Activated effector memory CD4-positive, alpha-beta T cell treated with anti-CD3 and anti-CD28 coated beads, Interleukin-2, amount 50 U/mL, for 16 hours (primary cell): ENCODE results near the gene HCN1.
"Not testable (repeated sequence)": the region's sequence is repeated elsewhere in the genome, so short reads cannot be mapped to it uniquely, and the experiment has no call there.

Source experiments
- DNase-seq: peaks from one replicate; pipeline ENCODE4 v3.0.0-alpha.2; 2020

The HCN1 gene

DNA sequence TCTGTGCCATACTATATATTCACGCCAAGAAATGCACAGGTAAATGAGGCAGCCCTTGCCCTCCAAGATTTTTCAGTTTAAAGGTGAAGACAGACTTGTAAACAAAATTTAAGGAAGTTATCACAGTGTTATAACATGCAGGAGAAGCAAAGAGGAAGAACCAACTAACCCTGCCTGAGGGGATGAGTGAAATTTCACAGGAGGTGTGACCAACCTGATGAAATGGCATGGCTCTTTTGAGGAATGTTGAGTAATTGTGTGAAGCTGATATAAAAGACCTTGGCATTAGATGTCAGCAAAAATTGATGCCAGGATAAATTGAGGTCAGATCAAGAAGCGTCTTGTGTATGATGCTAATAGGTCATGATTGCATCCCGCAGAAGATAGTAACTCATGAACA lies 86.5 kb downstream of the HCN1 start:
- DNase-seq, result no peak

DNA sequence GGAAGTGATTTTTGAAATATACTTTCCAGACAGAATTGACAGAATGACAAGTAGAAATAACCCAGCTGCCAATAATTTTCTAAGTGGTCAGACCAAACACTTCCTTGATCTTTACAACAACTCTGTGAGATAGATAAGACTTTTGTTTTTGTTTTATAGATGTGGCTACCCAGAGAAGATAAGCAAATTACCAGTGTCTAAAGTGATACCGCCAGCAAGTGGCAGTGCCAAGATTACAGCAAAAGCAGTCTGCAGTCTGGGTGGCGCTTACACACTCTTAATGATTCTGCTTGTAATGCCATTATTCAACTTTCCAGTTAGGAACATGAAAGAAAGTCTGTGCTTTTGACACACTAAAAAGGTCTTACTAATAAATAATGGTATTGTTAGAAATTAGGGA lies 92.1 kb downstream of the HCN1 start:
- DNase-seq, result no peak

DNA sequence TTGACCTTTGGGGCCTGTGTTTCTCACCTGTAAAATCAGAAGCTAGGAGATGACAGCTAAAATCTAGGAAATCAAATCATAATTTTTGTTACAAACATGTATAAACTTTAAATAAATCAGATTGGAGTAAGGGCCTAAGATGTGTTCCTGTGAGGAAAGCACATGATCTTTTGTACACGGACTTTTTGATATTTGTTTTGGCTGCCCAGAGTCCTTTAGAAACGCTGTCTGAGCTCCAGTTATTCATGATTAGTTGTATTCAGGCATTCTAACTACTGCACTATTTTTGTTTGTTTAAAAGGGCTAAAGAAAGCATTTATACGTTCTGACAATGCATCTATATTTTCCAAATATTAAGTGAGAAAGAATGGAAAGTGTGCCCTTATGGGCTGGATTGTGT lies 94.8 kb downstream of the HCN1 start:
- DNase-seq, result no peak

DNA sequence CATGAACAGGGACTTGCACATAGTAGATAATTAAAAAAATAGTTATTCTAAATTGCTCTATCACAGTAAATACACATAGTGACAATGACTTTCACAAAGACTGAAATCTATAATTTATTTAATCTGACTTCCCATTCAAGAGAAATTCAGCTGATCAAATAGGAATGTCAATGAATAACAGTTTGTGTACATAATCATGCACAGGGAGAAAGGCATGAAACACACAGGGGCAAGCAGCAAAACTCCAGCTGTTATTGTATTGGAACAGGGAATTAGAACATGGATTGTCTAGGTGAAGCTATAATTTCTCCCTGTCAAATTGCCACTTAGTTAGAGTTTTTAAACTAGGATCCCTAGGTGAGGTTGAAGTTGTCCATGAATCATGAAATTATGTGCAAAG lies 99.9 kb downstream of the HCN1 start:
- DNase-seq, result no peak

DNA sequence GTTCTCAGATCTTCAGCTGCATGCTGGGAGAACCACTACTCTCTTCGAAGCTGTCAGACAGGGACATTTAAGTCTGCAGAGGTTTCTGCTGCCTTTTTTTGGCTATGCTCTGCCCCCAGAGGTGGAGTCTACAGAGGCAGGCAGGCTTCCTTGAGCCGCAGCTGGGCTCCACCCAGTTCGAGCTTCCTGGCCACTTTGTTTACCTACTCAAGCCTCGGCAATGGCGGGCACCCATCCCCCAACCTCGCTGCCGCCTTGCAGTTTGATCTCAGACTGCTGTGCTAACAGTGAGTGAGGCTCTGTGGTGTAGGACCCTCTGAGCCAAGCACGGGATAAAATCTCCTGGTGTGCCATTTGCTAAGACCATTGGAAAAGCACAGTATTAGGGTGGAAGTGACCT lies 110.2 kb downstream of the HCN1 start:
- DNase-seq, result not testable (repeated sequence)

DNA sequence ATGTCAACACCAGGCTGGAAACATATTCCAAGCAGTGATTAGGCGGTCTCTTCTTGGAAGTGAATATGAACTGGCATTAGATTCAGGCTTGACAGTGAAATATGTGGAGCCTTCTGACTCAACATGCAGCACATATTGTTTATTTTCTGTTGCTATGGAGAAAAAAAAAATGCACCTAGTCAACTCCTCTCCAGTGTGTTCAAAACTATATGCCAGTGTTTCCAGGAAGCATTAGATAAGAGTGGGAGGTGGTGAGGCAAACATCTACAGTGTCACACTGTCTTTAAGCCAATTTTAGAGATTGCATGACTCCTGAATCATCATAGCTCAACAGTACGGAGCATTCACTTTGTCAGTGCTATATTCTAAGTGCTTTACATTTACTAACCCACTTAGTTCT lies 117.9 kb downstream of the HCN1 start:
- DNase-seq, result no peak

DNA sequence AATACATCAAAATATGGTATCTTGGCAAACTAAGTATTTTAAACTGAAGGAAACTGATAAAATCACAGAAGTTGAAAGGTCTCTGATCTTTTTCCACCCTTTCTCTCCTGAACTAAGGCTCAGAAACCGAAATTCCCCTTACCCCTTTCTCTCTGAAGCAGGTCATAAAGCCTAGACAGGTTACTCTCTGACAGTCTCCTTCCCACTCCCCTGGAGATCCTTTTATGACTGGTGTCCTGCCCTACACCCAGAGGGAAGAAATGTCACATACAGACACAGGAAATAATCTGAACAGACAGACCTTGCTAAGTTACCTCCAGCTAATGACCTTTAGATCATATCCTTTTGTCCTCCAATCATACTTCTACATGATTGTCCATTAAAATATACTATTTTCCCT lies 127.4 kb downstream of the HCN1 start:
- DNase-seq, result no peak

DNA sequence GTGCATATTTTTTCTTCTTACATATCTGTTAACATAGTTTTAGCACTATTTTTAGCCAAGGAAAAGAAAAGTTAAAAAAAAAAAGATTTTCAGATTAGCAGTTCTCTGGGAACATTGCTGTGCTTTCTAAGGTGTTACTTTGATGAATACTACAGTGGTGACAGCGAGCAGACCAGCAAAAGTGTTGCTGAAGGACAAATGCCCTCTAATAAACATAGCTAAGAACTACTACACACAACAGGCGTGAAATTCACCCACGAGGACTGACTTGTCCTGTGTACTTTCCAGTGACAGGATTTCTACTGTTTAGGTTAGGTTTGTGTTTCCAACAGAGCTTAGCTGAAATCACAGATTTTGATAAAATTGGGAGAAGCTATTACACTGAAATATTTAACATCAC lies 153.8 kb downstream of the HCN1 start:
- DNase-seq, result no peak

DNA sequence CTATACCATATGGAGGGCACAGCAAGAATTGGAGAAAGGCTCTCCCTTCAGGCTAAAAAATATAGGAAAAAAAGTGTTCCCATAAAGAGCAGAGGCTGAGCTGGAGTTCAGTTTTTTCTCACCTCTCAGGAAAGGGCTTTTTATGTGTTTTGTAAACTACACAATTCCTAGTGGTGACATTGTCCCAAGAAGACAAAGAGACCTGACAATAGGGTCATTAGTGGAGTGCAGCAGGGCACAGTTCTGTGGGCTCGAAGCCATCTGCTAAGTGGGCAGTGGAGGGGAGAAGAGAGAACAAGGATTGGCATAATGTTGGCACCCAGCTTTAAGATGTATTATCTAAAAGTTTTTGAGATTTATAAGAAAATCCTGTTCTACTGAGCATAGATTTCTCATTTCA lies 162.5 kb downstream of the HCN1 start:
- DNase-seq, result no peak

DNA sequence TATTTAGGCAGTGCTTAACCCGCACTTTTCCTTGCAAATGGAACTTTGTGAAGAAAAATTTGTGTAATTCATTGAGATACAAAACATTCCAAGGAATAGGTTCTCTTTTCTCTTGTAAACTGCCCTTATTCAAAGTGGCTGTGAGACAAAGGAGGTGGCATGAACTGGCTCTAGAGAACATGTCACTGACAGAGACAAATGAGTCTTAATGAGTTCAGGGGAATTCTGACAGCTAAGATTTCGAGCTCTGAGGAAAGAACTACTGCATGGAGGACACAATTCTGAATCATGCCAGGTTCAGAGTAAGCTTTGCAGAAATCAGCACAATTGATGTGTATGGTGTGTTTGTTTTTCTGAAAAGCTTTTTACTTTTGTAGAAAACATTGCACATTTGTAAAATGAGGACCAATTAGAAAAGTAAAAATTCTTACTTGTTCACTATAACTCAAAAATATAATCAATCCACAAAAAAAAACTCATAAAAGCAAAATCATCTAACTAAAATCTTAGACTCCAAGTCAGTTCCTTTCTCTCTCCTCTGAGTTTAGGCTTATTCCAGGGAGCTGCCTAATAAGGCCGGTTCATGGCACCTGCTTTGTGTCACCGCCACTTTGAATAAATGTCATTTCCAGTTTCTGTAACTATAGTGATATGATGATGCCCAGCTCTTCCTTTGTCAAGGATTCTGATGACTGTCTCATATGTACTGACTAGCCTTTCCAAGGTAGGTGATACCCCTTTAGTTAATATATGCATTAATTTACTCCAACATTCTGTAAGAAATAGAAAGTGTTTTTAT lies 163.2 kb downstream of the HCN1 start:
- no peak for DNase-seq

DNA sequence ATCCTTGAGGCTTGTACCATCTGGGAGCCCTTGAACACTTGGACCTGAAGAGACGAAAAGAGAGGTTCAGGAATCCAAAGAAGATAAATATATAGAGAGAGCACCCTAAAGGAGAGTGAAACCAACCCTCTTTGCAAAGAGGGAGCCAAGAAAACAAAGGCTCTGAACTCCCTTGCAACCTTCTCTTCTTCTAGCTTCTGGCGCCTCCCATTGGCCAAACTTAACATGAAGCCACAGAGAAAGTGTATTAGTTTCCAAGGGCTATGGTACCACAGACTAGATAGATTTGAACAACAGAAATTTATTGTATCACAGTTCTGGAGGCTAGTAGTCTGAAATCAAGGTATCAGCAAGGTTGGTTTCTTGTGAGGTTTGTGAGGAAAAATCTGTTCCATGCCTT lies 175.1 kb downstream of the HCN1 start:
- no peak for DNase-seq

DNA sequence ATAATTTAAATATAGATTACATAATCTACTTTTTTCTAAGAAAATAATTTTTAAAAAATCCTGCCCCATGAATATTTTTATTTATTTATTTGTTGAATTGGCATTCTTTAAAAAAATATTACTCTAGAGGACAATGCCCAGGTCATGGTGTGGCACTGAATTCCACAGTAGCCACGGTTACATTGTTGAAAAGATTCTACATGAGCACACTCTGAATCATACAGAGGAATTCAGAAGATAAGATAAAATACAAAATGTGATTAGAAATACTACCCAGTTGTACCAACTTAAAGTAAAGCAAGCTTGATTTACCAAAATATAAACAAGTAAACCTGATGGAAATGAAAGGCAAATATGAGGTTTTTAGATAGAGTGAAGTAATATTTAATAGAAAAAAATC lies 183.7 kb downstream of the HCN1 start:
- DNase-seq, result no peak

DNA sequence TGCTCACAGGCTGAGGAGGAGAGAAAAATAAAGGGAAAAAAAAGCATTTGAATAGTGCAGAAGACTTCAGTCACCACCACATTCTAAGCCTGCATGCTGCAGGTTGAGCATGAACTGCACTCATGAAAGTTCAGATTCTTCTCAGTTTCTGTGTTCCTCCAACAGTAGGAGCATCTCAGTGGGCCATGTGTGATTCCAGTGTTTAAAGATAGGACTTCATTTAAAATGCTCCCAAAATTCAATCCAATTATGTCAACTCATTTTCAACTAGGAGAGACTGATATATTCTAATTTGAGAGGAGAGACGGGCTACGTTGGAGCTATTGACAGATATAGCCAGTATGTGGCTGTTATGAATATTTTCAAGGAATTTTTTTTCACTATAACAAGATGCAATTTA lies 186.8 kb downstream of the HCN1 start:
- no peak for DNase-seq

DNA sequence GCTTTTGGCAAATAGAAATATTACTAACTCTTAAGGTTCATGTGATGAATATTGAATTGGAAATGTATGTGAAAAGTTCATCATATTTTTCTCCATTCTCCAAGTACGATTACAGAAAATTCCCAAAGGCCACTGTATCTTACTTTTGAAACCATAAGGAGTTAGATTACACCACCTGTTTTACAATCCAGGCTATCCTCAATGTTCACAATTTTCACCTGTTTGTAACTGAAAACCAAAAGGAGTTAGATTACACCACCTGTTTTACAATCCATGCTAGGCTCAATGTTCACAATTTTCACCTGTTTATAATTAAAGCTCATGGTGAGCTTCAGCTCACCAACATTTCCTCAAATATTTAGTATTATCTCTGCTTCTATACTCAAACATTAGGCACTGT lies 188.0 kb downstream of the HCN1 start:
- DNase-seq, result no peak

DNA sequence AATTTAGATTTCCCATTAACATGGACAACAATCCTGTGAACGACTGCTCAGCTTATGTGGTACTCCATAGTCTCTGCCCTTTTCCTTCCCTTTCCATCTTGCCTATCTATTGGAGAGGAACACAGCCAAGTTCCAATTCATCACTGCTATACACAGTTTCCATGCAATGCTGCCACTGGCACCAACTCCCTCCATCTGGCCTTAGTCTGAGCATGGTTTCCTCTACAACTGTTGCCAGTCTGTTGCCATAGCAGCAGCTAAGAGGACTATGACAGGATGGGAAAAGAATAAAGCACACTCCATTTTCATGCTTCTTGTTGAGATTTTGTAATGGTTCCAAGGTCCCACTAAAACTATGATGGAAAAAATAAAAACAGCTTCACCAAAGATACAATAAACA lies 189.0 kb downstream of the HCN1 start:
- DNase-seq, result no peak

DNA sequence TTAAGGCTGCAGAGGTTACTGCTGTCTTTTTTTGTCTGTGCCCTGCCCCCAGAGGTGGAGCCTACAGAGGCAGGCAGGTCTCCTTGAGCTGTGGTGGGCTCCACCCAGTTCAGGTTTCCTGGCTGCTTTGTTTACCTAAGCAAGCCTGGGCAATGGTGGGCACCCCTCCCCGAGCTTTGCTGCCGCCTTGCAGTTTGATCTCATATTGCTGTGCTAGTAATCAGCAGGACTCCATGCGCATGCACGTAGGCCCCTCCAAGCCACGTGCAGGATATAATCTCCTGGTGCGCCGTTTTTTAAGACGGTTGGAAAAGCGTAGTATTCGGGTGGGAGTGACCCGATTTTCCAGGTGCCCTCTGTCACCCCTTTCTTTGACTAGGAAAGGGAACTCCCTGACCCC lies 197.2 kb downstream of the HCN1 start:
- not testable (repeated sequence) for DNase-seq

DNA sequence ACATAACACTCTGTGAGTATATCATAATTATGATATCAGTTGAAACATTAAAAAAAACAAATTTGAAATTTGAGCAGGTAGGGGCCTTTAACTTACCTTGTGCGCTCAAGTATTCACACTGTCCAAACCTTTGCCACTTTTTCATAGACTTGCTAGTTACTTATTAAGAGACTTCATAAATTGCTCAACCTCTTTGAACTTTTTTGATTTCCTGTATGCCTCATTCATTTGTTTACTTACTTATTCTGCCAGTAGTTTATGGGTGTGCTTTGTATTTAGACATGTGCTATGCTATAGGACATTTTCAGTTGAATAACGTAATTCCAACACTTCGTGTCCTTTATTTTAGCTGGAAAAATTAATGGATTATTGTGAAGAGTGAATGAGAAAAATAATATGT lies 204.8 kb downstream of the HCN1 start:
- no peak for DNase-seq

DNA sequence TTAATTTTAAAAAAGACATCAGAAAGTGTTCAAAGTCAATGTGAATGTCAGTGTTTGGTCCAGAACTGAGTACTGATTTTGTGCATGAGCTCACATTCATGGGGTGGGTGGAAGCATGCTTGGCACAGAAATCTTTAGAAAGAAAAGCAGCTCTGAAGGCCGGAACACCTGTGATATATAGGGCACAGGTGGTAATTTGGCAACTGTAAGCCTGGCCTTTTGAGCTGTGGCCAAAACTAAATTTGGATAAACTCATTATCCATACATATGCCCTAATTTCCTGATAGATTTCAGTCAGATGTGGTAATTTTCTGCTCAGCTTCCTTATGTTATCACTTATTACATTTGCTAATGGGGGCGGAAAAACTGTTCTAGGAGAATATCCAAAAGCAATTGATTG lies 211.4 kb downstream of the HCN1 start:
- no peak for DNase-seq

DNA sequence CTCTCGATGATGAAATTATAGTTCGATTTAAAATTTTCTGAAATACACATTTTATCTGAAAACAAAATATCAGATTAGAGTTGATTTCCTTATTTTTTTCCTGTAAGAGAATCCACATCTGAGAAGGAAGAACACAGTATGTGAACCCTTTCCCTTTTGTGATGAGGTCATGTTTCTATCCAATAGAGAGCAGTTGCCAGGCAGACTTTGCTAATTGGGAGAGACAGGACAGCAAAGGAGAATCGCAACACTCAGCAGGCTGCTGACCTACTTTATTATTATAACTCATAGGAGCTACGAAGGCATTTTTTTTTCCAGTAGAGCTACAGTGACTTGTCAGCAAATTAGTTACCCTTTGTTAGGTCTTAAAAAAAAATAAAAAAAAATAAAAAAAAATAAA lies 242.1 kb downstream of the HCN1 start:
- DNase-seq, result no peak

DNA sequence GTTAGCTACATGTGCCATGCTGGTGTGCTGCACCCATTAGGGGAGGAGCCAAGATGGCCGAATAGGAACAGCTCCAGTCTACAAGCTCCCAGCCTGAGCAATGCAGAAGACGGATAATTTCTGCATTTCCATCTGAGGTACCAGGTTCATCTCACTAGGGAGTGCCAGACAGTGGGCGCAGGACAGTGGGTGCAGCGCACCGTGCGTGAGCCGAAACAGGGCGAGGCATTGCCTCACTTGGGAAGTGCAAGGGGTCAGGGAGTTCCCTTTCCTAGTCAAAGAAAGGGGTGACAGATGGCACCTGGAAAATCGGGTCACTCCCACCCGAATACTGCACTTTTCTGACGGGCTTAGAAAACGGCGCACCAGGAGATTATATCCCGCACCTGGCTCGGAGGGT lies 251.3 kb downstream of the HCN1 start:
- not testable (repeated sequence) for DNase-seq

DNA sequence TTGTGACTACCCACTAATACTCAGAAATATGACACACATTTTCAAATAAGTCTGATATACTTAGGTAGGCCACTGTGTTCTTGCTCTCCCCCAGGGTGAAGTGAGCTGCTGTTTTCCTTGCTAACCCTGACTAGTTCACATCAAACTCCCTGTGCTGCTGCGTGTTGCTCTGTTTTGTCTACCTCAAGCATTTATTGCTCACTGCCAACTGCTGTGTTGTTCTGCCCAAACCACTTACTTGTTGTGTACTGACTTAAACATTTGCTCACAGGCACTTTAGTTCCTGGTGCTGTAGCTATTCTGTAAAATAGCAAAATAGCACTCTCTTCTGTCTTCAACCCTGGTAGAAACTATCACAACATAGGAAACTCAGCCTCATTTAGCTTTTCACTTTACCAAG lies 255.7 kb downstream of the HCN1 start:
- no peak for DNase-seq

DNA sequence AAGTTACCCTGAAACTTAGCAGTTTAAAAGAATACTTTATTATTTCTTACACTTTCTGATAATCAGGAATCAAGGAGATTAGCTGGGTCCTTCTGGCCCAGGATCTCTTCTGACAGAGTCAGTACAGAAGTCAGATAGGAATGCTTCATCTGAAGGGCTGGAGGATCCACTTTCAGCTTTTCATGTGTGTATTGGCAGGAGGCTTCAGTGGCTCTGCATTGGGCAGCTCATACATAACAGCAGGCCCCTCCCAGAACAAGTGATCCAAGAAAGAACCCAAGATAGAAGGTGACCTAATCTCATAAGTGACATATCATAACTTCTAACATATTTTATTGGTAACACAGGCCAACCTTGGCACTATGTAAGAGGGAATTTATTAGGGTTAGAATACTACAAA lies 258.4 kb downstream of the HCN1 start:
- no peak for DNase-seq

DNA sequence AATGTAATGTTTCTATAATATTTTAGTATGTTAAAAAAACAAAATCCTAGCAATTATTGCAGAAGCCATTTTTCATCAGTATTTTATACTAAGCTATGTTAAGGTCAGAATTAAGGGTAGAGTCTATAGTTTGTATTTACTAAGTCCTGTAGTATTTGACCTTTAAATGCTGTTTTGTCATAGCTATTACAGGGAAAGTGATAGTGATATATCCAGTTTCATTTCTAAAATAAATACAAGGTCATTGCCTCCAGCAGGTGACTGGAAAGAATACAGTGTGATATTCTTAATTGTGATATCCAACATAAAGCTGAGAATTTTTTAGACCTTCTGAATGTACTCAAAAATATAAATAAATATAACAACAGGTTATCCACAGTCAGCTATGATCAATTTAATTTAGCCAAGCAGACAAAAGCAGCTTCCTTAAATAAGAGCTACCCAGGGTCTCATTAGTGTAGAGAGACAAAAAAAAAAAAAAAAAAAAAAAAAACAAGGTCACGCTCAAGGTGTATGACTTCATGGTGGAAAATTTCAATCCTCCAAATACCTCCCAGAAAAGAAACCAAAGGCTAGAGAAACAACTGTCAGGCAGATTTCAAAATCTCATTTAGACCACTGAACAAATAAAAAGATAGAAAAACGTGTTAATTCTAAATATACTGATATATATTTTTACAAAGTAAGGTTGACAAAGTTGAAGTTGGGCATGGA lies 278.7 kb downstream of the HCN1 start:
- no peak for DNase-seq

DNA sequence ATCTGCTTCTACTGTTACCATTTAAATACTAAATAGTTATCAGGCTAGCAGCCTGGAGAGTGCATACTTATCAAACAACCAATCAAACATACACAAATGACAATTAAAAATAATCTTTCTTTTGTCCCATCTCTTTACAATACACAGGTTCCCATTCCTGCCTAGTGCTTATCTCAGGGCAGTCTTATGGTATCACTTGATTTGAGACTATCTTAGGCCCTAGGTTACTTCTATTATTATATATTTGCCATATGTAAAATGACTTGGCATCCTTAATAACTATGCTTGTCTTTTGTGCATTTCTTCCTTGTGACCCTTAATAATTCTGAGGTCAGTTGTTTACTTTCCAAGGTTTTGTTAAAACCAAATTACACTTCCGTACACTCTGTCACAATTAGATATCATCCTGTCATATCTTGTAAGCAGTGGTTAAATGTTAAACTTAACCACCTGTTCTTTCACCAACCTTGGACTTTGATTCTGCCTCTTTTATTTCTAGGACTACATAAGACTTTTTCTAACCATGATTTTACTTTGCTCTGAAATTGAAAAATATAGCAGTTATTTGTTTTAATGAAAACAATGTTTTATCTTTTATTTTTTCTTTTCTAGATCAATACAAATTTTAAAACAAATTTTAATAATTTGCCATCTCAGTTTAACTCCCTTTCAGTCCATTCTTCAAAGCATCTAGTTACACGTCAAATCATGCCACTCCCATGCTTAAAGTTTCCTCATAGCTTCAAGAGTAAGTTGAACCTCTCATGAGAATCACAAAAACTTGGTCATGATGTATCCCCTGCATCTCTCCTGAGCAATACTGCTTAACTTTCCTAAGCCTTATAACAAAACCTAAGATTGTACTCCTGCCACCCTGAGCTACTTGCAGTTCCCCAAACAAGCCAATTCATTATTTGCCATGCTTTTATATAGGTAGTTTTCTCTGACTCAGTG lies 281.3 kb downstream of the HCN1 start:
- no peak for DNase-seq
